Tibial nerve (tissue), 4 donors: ENCODE measurements around the gene MTUS2.

Experiments
- EP300 ChIP-seq, 2 donors: sonication (generic); formaldehyde crosslinking; IDR thresholded peaks; one replicate each; pipeline ENCODE4 v1.6.1; 2017; ENCODE audit warnings: antibody characterized with exemption in 2 of 2, mild to moderate bottlenecking in 1 of 2
- POLR2A ChIP-seq, 2 donors: fragments of 450-650 bp; IDR thresholded peaks; one replicate each; pipeline ENCODE4 v1.6.1; 2017; ENCODE audit warnings: antibody characterized with exemption in 2 of 2, mild to moderate bottlenecking in 2 of 2, moderate library complexity in 2 of 2
- TF ChIP-seq, protein P1 (sequence below), 5 experiments: fragments of 200-600 bp in 3 of 5; fragments of 450-650 bp in 2 of 5; sonication (generic) in 3 of 5; IDR thresholded peaks; one replicate each; pipeline ENCODE4 v1.5.1; 2016 to 2019; ENCODE audit warnings: antibody characterized with exemption in 5 of 5, mild to moderate bottlenecking in 3 of 5, moderate library complexity in 2 of 5

DNA sequence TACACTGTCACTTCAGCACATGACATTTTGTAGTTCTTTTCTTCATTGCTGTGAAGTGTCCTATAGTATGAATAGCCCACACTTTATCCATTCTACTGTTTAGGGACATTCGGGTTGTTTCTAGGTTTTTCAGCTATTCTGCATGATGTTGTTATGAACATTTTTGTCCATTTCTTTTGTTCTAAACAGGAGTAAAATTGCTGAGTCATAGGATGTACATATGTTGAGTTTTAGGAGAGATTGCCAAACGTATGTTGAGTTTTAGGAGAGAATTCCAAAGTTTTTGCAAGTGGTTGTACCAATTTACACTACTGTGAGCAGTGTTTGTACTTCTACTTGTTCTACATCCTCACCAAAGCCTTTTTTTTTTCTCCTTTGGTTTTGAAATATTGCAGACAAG, 115.0 kb downstream of the MTUS2 start:
- TF ChIP-seq, protein P1, sequence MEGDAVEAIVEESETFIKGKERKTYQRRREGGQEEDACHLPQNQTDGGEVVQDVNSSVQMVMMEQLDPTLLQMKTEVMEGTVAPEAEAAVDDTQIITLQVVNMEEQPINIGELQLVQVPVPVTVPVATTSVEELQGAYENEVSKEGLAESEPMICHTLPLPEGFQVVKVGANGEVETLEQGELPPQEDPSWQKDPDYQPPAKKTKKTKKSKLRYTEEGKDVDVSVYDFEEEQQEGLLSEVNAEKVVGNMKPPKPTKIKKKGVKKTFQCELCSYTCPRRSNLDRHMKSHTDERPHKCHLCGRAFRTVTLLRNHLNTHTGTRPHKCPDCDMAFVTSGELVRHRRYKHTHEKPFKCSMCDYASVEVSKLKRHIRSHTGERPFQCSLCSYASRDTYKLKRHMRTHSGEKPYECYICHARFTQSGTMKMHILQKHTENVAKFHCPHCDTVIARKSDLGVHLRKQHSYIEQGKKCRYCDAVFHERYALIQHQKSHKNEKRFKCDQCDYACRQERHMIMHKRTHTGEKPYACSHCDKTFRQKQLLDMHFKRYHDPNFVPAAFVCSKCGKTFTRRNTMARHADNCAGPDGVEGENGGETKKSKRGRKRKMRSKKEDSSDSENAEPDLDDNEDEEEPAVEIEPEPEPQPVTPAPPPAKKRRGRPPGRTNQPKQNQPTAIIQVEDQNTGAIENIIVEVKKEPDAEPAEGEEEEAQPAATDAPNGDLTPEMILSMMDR (IDR thresholded peaks at IDR 0.05): no peak
- TF ChIP-seq POLR2A (IDR thresholded peaks at IDR 0.05) (no peak), EP300 (IDR thresholded peaks at IDR 0.05) (no peak)
